NCI-H2081 treated with DMSO at 0.1 percent for 48 hours (cell line): ENCODE data around the gene PHLDB2.

Source experiments
- DNase-seq: peaks from one replicate; lab custom pipeline; 2025; lab: John Stamatoyannopoulos, UW

Gene PHLDB2

GRCh38 chr3:111926266-111926676 is 67.2 kb downstream of the PHLDB2 start:
- DNase-seq, result no peak

- DNase-seq, result no peak
Measured at GRCh38 chr3:111928613-111929012, 69.5 kb downstream of the PHLDB2 start.

- no peak for DNase-seq
Measured at GRCh38 chr3:111929484-111929883, 70.4 kb downstream of the PHLDB2 start.

- DNase-seq, result no peak
Measured at GRCh38 chr3:111932946-111933345, 73.9 kb downstream of the PHLDB2 start.

- no peak for DNase-seq
Measured at GRCh38 chr3:111936191-111936841, 77.3 kb downstream of the PHLDB2 start.

- no peak for DNase-seq
Measured at GRCh38 chr3:111936967-111937366, 77.9 kb downstream of the PHLDB2 start.

GRCh38 chr3:111937871-111938270 is 78.8 kb downstream of the PHLDB2 start:
- no peak for DNase-seq

- no peak for DNase-seq
Measured at GRCh38 chr3:111939873-111940272, 80.8 kb downstream of the PHLDB2 start.

GRCh38 chr3:111943533-111943932 is 84.5 kb downstream of the PHLDB2 start:
- DNase-seq, result no peak

- no peak for DNase-seq
Measured at GRCh38 chr3:111944372-111944771, 85.3 kb downstream of the PHLDB2 start.

GRCh38 chr3:111947231-111947630 is 88.2 kb downstream of the PHLDB2 start:
- DNase-seq, result no peak

- DNase-seq, result no peak
Measured at GRCh38 chr3:111948786-111949185, 89.7 kb downstream of the PHLDB2 start.

GRCh38 chr3:111949712-111950111 is 90.6 kb downstream of the PHLDB2 start:
- no peak for DNase-seq

- no peak for DNase-seq
Measured at GRCh38 chr3:111951032-111951431, 92.0 kb downstream of the PHLDB2 start.

GRCh38 chr3:111952086-111952485 is 93.0 kb downstream of the PHLDB2 start:
- DNase-seq, result no peak

- no peak for DNase-seq
Measured at GRCh38 chr3:111952866-111953450, 93.9 kb downstream of the PHLDB2 start.

- DNase-seq, result no peak
Measured at GRCh38 chr3:111954228-111954990, 95.3 kb downstream of the PHLDB2 start.

- DNase-seq, result no peak
Measured at GRCh38 chr3:111955876-111956275, 96.8 kb downstream of the PHLDB2 start.

- no peak for DNase-seq
Measured at GRCh38 chr3:111956449-111956848, 97.4 kb downstream of the PHLDB2 start.

- no peak for DNase-seq
Measured at GRCh38 chr3:111956995-111957734, 98.1 kb downstream of the PHLDB2 start.

- DNase-seq, result no peak
Measured at GRCh38 chr3:111961461-111962164, 102.5 kb downstream of the PHLDB2 start.

GRCh38 chr3:111963424-111963823 is 104.4 kb downstream of the PHLDB2 start:
- no peak for DNase-seq
